ENCODE data around the gene MMP24.

Gene MMP24

GRCh38 chr20:35294293-35294685 is 67.8 kb downstream of the MMP24 start:
- Histone ChIP-seq H3K27me3 (ENCODE audit: low read depth, low read length) (no peaks in the 10 kb centered on the region), H3K4me1 (ENCODE audit: low read length) (no peaks in the 10 kb centered on the region)

GRCh38 chr20:35295058-35295457 is 68.6 kb downstream of the MMP24 start:
- no peaks in the 10 kb centered on the region for H3K4me1 ChIP-seq (ENCODE audit: low read length)
- no peak overlapping the region for H3K4me2 ChIP-seq (ENCODE audit: low read length)
- H3K9ac ChIP-seq (ENCODE audit: low read length): no peak overlapping the region
- H3K27ac ChIP-seq (ENCODE audit: low read length): no peak overlapping the region
- no peaks in the 10 kb centered on the region for H3K27me3 ChIP-seq (ENCODE audit: low read depth, low read length)
- H3K9me3 ChIP-seq (ENCODE audit: insufficient read depth, low read length): no peaks in the 10 kb centered on the region
- H3K79me2 ChIP-seq (ENCODE audit: low read length): no peaks in the 10 kb centered on the region
- H4K20me1 ChIP-seq (ENCODE audit: insufficient read depth, low read length): no peaks in the 10 kb centered on the region
- H3K36me3 ChIP-seq (replicated peaks; ENCODE audit: low read depth, low read length): no peaks in the 10 kb centered on the region
- H2AFZ ChIP-seq (ENCODE audit: low read depth, low read length): no peak overlapping the region
- TF ChIP-seq CTCF (IDR thresholded peaks at IDR 0.05; ENCODE audit: low read depth, low read length) (no peak), EZH2phosphoT487 (IDR thresholded peaks at IDR 0.05; ENCODE audit: low read depth) (no peak)
- no peak overlapping the region for H3K4me3 ChIP-seq (ENCODE audit: low read length)

More at GRCh38 chr20:35294293-35294685, 67.8 kb downstream of the MMP24 start:
- H3K9me3 ChIP-seq (ENCODE audit: insufficient read depth, low read length): no peaks in the 10 kb centered on the region
- H3K79me2 ChIP-seq (ENCODE audit: low read length): no peaks in the 10 kb centered on the region
- no peaks in the 10 kb centered on the region for H4K20me1 ChIP-seq (ENCODE audit: insufficient read depth, low read length)
- no peak overlapping the region for H3K4me3 ChIP-seq (ENCODE audit: low read length)
- no peak overlapping the region for H3K27ac ChIP-seq (ENCODE audit: low read length)
- no peak overlapping the region for H2AFZ ChIP-seq (ENCODE audit: low read depth, low read length)
- H3K4me2 ChIP-seq (ENCODE audit: low read length): no peak overlapping the region
- no peak for TF ChIP-seq CTCF (IDR thresholded peaks at IDR 0.05; ENCODE audit: low read depth, low read length)
- TF ChIP-seq EZH2phosphoT487 (IDR thresholded peaks at IDR 0.05; ENCODE audit: low read depth): no peak
- H3K36me3 ChIP-seq (replicated peaks; ENCODE audit: low read depth, low read length): no peaks in the 10 kb centered on the region
- no peak overlapping the region for H3K9ac ChIP-seq (ENCODE audit: low read length)

- TF ChIP-seq EZH2phosphoT487 (IDR thresholded peaks at IDR 0.05; ENCODE audit: low read depth) (no peak), CTCF (IDR thresholded peaks at IDR 0.05; ENCODE audit: low read depth, low read length) (no peak)
- Histone ChIP-seq H3K79me2 (ENCODE audit: low read length) (no peaks in the 10 kb centered on the region), H3K4me2 (ENCODE audit: low read length) (no peak overlapping the region), H2AFZ (ENCODE audit: low read depth, low read length) (no peak overlapping the region), H3K27ac (ENCODE audit: low read length) (no peak overlapping the region), H3K4me3 (ENCODE audit: low read length) (no peak overlapping the region), H3K9ac (ENCODE audit: low read length) (no peak overlapping the region), H3K4me1 (ENCODE audit: low read length) (no peaks in the 10 kb centered on the region), H4K20me1 (ENCODE audit: insufficient read depth, low read length) (no peaks in the 10 kb centered on the region), H3K27me3 (ENCODE audit: low read depth, low read length) (no peaks in the 10 kb centered on the region), H3K9me3 (ENCODE audit: insufficient read depth, low read length) (no peaks in the 10 kb centered on the region), H3K36me3 (replicated peaks; ENCODE audit: low read depth, low read length) (no peaks in the 10 kb centered on the region)
Measured at GRCh38 chr20:35295674-35296073, 69.2 kb downstream of the MMP24 start.

- no peak overlapping the region for H3K4me3 ChIP-seq (ENCODE audit: low read length)
- H4K20me1 ChIP-seq (ENCODE audit: insufficient read depth, low read length): no peaks in the 10 kb centered on the region
- TF ChIP-seq CTCF (IDR thresholded peaks at IDR 0.05; ENCODE audit: low read depth, low read length): no peak
- no peak for TF ChIP-seq EZH2phosphoT487 (IDR thresholded peaks at IDR 0.05; ENCODE audit: low read depth)
- H3K4me1 ChIP-seq (ENCODE audit: low read length): no peaks in the 10 kb centered on the region
- H3K79me2 ChIP-seq (ENCODE audit: low read length): no peaks in the 10 kb centered on the region
- no peak overlapping the region for H3K4me2 ChIP-seq (ENCODE audit: low read length)
- no peaks in the 10 kb centered on the region for H3K36me3 ChIP-seq (replicated peaks; ENCODE audit: low read depth, low read length)
- H3K27me3 ChIP-seq (ENCODE audit: low read depth, low read length): no peaks in the 10 kb centered on the region
- H2AFZ ChIP-seq (ENCODE audit: low read depth, low read length): no peak overlapping the region
- no peak overlapping the region for H3K27ac ChIP-seq (ENCODE audit: low read length)
- no peak overlapping the region for H3K9ac ChIP-seq (ENCODE audit: low read length)
- no peaks in the 10 kb centered on the region for H3K9me3 ChIP-seq (ENCODE audit: insufficient read depth, low read length)
Measured at GRCh38 chr20:35296101-35296554, 69.6 kb downstream of the MMP24 start.
